K562 (cell line): ENCODE results near the gene METTL15. TPM values are rescaled to one million over a fixed set of nuclear protein-coding genes. Genes with fewer than 3 reads are reported as not detected.

ENCODE experiments used
- ATAC-seq: fragments of 200-7000 bp; cut with Tn5 transposase; 3 replicates; pipeline ENCODE4 v1.9.1; 2020; ENCODE audit warnings: moderate library complexity
- BruUV-seq: library from RNA; stranded (reverse); fragments of 400-500 nt; replicated peaks from 2 replicates; lab custom pipeline; 2021; lab: Mats Ljungman, UMichigan
- CTCF ChIA-PET: fragments of 300-600 bp; formaldehyde crosslinking; extraction: SDS; loops from one replicate; lab custom pipeline; 2021; ENCODE audit warnings: low intra/inter-chr PET ratio; lab: Yijun Ruan, JAX
- POLR2A ChIA-PET: fragments of 300-600, 350-650 bp; sonication (Branson Sonifier 250); formaldehyde crosslinking; extraction: SDS; loops from one replicate; lab custom pipeline; 2021; ENCODE audit warnings: antibody characterized with exemption, inconsistent platforms; lab: Yijun Ruan, JAX
- DNase-seq, 4 experiments: peaks; one replicate each; pipeline versions ENCODE4 v3.0.0 to v3.0.0-alpha.2; 2011 to 2018; ENCODE audit warnings: low spot score in 3 of 4, mixed read lengths in 3 of 4; ENCODE audit errors: extremely low read depth in 1 of 4
- FAIRE-seq: peaks from 2 replicates; lab custom pipeline; 2011; peaks lifted over from hg19 to GRCh38; lab: Jason Lieb, UNC
- H2AFZ ChIP-seq: 2 replicates; pipeline ENCODE4 v1.6.0; 2011; ENCODE audit warnings: low read depth, low read length, control low read depth, inconsistent platforms
- H3K27ac ChIP-seq: fragments of 200-600 bp; 3 replicates; pipeline ENCODE4 v1.8.0; 2011; ENCODE audit warnings: low read depth, mild to moderate bottlenecking, control low read depth, inconsistent platforms, low read length, moderate library complexity, mixed read lengths; ENCODE audit errors: extremely low read depth
- H3K27me3 ChIP-seq, 2 experiments: fragments of 300-600 bp in 1 of 2; 2 replicates in 1 of 2; 3 replicates in 1 of 2; pipeline versions ENCODE4 v1.6.0 to v1.8.0; 2011; ENCODE audit warnings: inconsistent platforms in 2 of 2, low read length in 2 of 2, mild to moderate bottlenecking in 1 of 2, mixed read lengths in 1 of 2, moderate library complexity in 1 of 2; ENCODE audit not compliant: control insufficient read depth in 2 of 2, insufficient read depth in 2 of 2
- H3K36me3 ChIP-seq: fragments of 300-600 bp; 3 replicates; pipeline ENCODE4 v1.8.0; 2011; ENCODE audit warnings: mild to moderate bottlenecking, low read length, inconsistent platforms; ENCODE audit not compliant: control insufficient read depth, insufficient read depth
- H3K4me1 ChIP-seq, 2 experiments: fragments of 200-600 bp in 1 of 2; replicated peaks in 1 of 2; 2 replicates in 1 of 2; 3 replicates in 1 of 2; pipeline versions ENCODE4 v1.5.1 to v1.8.0; 2011; ENCODE audit warnings: inconsistent platforms in 2 of 2, low read length in 2 of 2, mild to moderate bottlenecking in 1 of 2, mixed read lengths in 1 of 2, moderate library complexity in 1 of 2; ENCODE audit not compliant: control insufficient read depth in 2 of 2, insufficient read depth in 2 of 2
- H3K4me2 ChIP-seq: 2 replicates; pipeline ENCODE4 v1.6.1; 2011; ENCODE audit warnings: low read length, control low read depth, inconsistent platforms, mixed read lengths; ENCODE audit not compliant: insufficient read depth
- H3K4me3 ChIP-seq: fragments of 200-600 bp; sonication (generic), shearing (Covaris generic); 2 replicates; pipeline ENCODE4 v1.5.1; 2016; ENCODE audit warnings: control low read depth, inconsistent platforms
- H3K79me2 ChIP-seq: fragments of 200-600 bp; 3 replicates; pipeline ENCODE4 v1.8.0; 2011; ENCODE audit warnings: low read length, inconsistent platforms; ENCODE audit not compliant: control insufficient read depth, insufficient read depth
- H3K9ac ChIP-seq, 2 experiments: 2 replicates each; pipeline versions ENCODE4 v1.6.0 to v1.6.1; 2011; ENCODE audit warnings: low read depth in 2 of 2, low read length in 2 of 2, control low read depth in 1 of 2, inconsistent platforms in 1 of 2, mild to moderate bottlenecking in 1 of 2, mixed read lengths in 1 of 2; ENCODE audit not compliant: insufficient read depth in 1 of 2
- H3K9me1 ChIP-seq: one replicate; pipeline ENCODE4 v1.6.0; 2011; ENCODE audit warnings: inconsistent platforms, mild to moderate bottlenecking, low read length, moderate library complexity; ENCODE audit not compliant: control insufficient read depth, insufficient read depth
- H3K9me3 ChIP-seq: replicated peaks from 2 replicates; pipeline ENCODE4 v1.5.1; 2011; ENCODE audit warnings: low read depth, low read length, inconsistent platforms; ENCODE audit not compliant: control insufficient read depth, insufficient read depth
- H4K20me1 ChIP-seq: replicated peaks from 2 replicates; pipeline ENCODE4 v1.6.1; 2011; ENCODE audit warnings: low read length, inconsistent platforms, mixed read lengths; ENCODE audit not compliant: control insufficient read depth, insufficient read depth
- CREM ChIP-seq: IDR thresholded peaks from 2 replicates; pipeline ENCODE4 v1.6.1; 2014; ENCODE audit warnings: antibody characterized with exemption, low read depth
- ELF2 ChIP-seq: fragments of 250-450 bp; sonication (Bioruptor Pico); IDR thresholded peaks from 2 replicates; pipeline ENCODE4 v1.5.0; 2021; ENCODE audit warnings: mild to moderate bottlenecking
- KDM1A ChIP-seq, 2 experiments: fragments of 450-650 bp; IDR thresholded peaks; 2 replicates each; pipeline ENCODE4 v1.6.1; 2016; ENCODE audit warnings: mild to moderate bottlenecking in 2 of 2
- MAFF ChIP-seq: IDR thresholded peaks from 2 replicates; pipeline ENCODE4 v1.6.1; 2012; ENCODE audit warnings: low read length, improper control_type of control experiment
- PCBP1 ChIP-seq: fragments of 200-400 bp; formaldehyde crosslinking; IDR thresholded peaks from 2 replicates; pipeline ENCODE4 v1.6.1; 2018; ENCODE audit warnings: mild to moderate bottlenecking, low read depth, low read length; ENCODE audit not compliant: poor library complexity, severe bottlenecking
- POLR2G ChIP-seq: fragments of 200-400 bp; formaldehyde crosslinking; IDR thresholded peaks from 2 replicates; pipeline ENCODE4 v1.6.1; 2017; ENCODE audit warnings: low read depth, mild to moderate bottlenecking, antibody characterized with exemption, low read length, moderate library complexity
- ZFP1 ChIP-seq: fragments of 450-650 bp; formaldehyde crosslinking; IDR thresholded peaks from 2 replicates; pipeline ENCODE4 v1.4.0; 2020; ENCODE audit warnings: mild to moderate bottlenecking, mixed read lengths
- WGBS: fragments of 100-300 bp; shearing (Covaris generic); methylation state at CpG from one replicate; pipeline ENCODE4 v1.1.6; 2016; ENCODE audit warnings: low coverage, mixed read lengths; ENCODE audit not compliant: insufficient coverage; ENCODE audit errors: missing lambda C conversion rate; 5-methylcytosine and 5-hydroxymethylcytosine counted together
- in situ Hi-C: fragments of 300-500 bp; cut with MboI; formaldehyde crosslinking; loops from 4 replicates; pipeline ENCODE4 v1.15.0; 2018; ENCODE audit warnings: inconsistent platforms, mixed read lengths
- intact Hi-C: fragments of 100-400 bp; cut with micrococcal nuclease; formaldehyde crosslinking; loops from 2 replicates; pipeline ENCODE4 v1.14.2; 2022
- polyA plus RNA-seq, 8 experiments: library from polyadenylated mRNA; depleted of rRNA in 4 of 8; stranded (reverse) in 5 of 8; unstranded in 3 of 8; fragments of >200 nt; fragmentation: Nextera tagmentation in 2 of 8; fragmentation: Illumina TruSeq in 1 of 8; extraction: Ambion mirVana in 2 of 8; extraction: Trizol in 1 of 8; gene quantifications; 2 replicates each; pipeline versions ENCODE4 v1.2.1 to v1.2.3, GENCODE V29; 2011 to 2014; ENCODE audit warnings: inconsistent platforms in 1 of 8, missing spikeins in 1 of 8
- total RNA-seq, 7 experiments: library from RNA; depleted of rRNA in 6 of 7; stranded (reverse); fragments of >200 nt in 6 of 7; fragmentation: Illumina TruSeq in 2 of 7; extraction: Trizol in 2 of 7; gene quantifications; 2 replicates each; pipeline versions ENCODE4 v1.2.1 to v1.2.3, GENCODE V29; 2011 to 2021; ENCODE audit warnings: low replicate concordance in 1 of 7
- TF ChIP-seq, protein P1 (sequence below), 2 experiments: fragments of 450-650 bp in 1 of 2; sonication (generic) in 1 of 2; formaldehyde crosslinking in 1 of 2; IDR thresholded peaks in 1 of 2; conservative IDR thresholded peaks in 1 of 2; 2 replicates each; pipeline versions ENCODE4 v1.6.1 to v1.8.1; 2016 to 2023; ENCODE audit warnings: mild to moderate bottlenecking in 2 of 2, moderate library complexity in 2 of 2, inconsistent platforms in 1 of 2, missing genetic modification reagents in 1 of 2
- TF ChIP-seq, protein P2 (sequence below): fragments of 450-650 bp; IDR thresholded peaks from 2 replicates; pipeline ENCODE4 v1.6.1; 2016; ENCODE audit warnings: mild to moderate bottlenecking
- TF ChIP-seq, protein P3 (sequence below): fragments of 450-650 bp; formaldehyde crosslinking; IDR thresholded peaks from 2 replicates; pipeline ENCODE4 v1.4.0; 2020; ENCODE audit warnings: mild to moderate bottlenecking, moderate library complexity

METTL15 gene
- total and polyA plus RNA-seq, 9 of the 15 experiments (the other 6 are each of a cell fraction or from before 2014, with no cell fraction given), result 10.7 to 21.7 (median 15.9) TPM

DNA sequence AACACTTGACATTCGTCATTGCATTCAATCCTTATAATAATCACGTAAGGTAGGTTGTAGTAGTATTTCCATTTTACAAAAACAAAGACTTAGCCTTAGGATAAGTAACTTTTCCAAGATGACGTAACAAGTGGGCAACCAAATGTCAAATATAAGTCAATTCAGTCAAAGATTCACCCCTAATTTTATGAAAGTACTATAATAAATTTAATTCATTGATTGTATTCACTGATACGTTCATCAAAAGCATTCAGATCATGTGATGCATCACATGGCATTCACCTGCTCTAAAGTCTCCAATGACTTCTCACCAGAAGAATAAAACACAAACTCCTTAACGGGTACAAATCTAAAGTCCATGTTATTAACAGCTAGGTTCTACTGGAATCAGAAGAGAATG, 2.3 kb upstream of the METTL15 start (continued):
- TF ChIP-seq, protein P1, sequence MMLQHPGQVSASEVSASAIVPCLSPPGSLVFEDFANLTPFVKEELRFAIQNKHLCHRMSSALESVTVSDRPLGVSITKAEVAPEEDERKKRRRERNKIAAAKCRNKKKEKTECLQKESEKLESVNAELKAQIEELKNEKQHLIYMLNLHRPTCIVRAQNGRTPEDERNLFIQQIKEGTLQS (IDR thresholded peaks at IDR 0.05), result peak; percentile 68
- TF ChIP-seq, protein P1 (CRISPR knock-in tag; conservative IDR thresholded peaks at IDR 0.05), result no peak

DNA sequence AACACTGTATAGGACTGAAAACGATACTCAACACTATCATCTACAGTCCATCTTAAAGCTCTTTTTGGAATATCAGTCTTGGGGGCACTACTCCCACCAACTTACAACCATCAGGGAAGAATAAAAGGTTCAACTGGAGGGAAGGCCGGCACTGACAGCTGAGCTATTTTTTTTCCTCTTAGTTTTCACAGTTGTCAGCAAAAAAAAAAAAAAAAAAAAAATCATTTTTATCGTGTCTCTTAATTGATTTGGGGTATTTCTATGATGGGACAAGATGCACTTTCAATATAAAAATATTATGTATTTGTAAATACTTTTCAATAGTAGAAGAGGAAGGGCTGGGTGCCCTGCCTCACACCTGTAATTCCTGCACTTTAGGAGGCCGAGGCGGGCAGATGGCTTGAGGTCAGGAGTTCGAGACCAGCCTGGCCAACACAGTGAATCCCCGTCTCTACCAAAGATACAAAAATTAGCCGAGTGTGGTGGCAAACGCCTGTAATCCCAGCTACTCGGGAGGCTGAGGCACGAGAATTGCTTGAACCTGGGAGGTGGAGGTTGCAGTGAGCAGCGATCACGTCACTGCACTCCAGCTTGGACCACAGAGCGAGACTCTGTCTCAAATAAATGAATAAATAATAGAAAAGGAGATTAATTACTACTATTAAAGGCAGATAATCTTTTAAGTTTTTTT, 1.7 kb upstream of the METTL15 start:
- ChIA-PET CTCF (no interaction called here), POLR2A (interaction anchor here (0.6 to 2.8 kb wide), 6 partner anchors 10 to 37 kb away, joined by 3 to 21 read pairs (median 4); no protein-coding TSS in a partner anchor)
- ATAC-seq (no peak), FAIRE-seq (no peak), DNase-seq (no peak)
- Histone ChIP-seq H3K4me3 (peak overlapping the region; percentile 78), H3K79me2 (peaks cover 98% of the 10 kb centered on the region), H3K9ac (peak overlapping the region; percentile 74 to 98), H3K36me3 (peaks cover 3% of the 10 kb centered on the region; the same call in 1 of the 3 replicates), H4K20me1 (no peaks in the 10 kb centered on the region), H3K4me1 (peaks cover 0 to 4% of the 10 kb centered on the region in 2 experiments; a peak in 3 of 5 replicates), H3K4me2 (peak overlapping the region; percentile 98), H3K9me1 (no peaks in the 10 kb centered on the region), H3K9me3 (no peaks in the 10 kb centered on the region), H3K27me3 (no peaks in the 10 kb centered on the region), H2AFZ (peak overlapping the region; percentile 22; the same call in 1 of the 2 replicates), H3K27ac (peak overlapping the region; percentile 97)
- BruUV-seq, result no TSS peak
- 3% methylated on average over 14 of the region's 14 CpGs for WGBS
- intact Hi-C loops, result no loop called here
- in situ Hi-C loops, result no loop called here
- TF ChIP-seq ELF2 (CRISPR knock-in tag) (no peak), POLR2G (0 out of 2 replicates have a peak, but pooled peaks have one; percentile 5), PCBP1 (no peak), MAFF (peak; percentile 57), ZFP1 (no peak), KDM1A (IDR thresholded peaks at IDR 0.05) (peak; percentile 29 to 40; a peak in 2 of 4 replicates), CREM (peak; percentile 37; the same call in 1 of the 2 replicates)
- TF ChIP-seq, protein P2, sequence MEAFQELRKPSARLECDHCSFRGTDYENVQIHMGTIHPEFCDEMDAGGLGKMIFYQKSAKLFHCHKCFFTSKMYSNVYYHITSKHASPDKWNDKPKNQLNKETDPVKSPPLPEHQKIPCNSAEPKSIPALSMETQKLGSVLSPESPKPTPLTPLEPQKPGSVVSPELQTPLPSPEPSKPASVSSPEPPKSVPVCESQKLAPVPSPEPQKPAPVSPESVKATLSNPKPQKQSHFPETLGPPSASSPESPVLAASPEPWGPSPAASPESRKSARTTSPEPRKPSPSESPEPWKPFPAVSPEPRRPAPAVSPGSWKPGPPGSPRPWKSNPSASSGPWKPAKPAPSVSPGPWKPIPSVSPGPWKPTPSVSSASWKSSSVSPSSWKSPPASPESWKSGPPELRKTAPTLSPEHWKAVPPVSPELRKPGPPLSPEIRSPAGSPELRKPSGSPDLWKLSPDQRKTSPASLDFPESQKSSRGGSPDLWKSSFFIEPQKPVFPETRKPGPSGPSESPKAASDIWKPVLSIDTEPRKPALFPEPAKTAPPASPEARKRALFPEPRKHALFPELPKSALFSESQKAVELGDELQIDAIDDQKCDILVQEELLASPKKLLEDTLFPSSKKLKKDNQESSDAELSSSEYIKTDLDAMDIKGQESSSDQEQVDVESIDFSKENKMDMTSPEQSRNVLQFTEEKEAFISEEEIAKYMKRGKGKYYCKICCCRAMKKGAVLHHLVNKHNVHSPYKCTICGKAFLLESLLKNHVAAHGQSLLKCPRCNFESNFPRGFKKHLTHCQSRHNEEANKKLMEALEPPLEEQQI, result 0 out of 2 replicates have a peak, but pooled peaks have one; percentile 50
- TF ChIP-seq, protein P3, sequence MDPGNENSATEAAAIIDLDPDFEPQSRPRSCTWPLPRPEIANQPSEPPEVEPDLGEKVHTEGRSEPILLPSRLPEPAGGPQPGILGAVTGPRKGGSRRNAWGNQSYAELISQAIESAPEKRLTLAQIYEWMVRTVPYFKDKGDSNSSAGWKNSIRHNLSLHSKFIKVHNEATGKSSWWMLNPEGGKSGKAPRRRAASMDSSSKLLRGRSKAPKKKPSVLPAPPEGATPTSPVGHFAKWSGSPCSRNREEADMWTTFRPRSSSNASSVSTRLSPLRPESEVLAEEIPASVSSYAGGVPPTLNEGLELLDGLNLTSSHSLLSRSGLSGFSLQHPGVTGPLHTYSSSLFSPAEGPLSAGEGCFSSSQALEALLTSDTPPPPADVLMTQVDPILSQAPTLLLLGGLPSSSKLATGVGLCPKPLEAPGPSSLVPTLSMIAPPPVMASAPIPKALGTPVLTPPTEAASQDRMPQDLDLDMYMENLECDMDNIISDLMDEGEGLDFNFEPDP (CRISPR knock-in tag), result no peak
